GM21381 (cell line): ENCODE results near the gene PC.

Source experiments
- ATAC-seq: cut with Tn5 transposase; IDR thresholded peaks from one replicate; pipeline ENCODE4 v1.9.1; 2021; ENCODE audit warnings: mild to moderate bottlenecking, moderate library complexity; ENCODE audit not compliant: unreplicated experiment

Gene PC

DNA sequence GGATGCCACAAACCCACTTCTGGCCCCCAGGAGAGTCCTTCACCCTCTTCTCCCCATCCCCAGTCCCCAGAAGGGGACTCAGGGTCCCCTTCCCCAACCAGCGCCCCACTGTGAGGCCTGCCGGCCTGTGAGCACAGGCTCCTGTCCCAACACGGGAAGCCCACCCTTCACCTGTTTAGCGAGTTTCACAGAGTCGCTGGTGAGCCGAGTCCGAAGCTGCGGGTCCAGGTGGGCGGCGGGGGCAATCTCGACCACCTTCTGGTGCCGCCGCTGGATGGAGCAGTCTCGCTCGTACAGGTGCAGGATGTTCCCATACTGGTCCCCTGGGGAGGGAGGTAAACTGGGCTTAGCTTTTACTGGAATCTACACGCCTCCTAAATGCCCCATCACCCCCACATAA lies 88.1 kb downstream of the PC start:
- ATAC-seq = no peak

DNA sequence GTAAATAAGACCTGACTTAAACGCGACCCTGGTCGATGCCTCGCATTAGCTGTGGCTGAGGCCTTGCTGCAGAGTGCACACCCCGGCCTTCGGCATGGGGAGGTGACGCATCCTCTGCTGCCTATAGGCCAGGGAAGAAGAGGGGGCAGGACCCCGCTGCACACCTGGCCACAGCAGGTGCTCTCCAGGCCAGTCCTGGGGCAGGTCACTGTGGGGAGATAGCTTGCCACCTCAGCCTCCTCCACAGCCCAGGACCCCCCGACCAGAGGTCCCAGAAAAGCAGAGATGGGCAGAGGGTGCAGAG lies 88.7 kb downstream of the PC start:
- no peak for ATAC-seq

DNA sequence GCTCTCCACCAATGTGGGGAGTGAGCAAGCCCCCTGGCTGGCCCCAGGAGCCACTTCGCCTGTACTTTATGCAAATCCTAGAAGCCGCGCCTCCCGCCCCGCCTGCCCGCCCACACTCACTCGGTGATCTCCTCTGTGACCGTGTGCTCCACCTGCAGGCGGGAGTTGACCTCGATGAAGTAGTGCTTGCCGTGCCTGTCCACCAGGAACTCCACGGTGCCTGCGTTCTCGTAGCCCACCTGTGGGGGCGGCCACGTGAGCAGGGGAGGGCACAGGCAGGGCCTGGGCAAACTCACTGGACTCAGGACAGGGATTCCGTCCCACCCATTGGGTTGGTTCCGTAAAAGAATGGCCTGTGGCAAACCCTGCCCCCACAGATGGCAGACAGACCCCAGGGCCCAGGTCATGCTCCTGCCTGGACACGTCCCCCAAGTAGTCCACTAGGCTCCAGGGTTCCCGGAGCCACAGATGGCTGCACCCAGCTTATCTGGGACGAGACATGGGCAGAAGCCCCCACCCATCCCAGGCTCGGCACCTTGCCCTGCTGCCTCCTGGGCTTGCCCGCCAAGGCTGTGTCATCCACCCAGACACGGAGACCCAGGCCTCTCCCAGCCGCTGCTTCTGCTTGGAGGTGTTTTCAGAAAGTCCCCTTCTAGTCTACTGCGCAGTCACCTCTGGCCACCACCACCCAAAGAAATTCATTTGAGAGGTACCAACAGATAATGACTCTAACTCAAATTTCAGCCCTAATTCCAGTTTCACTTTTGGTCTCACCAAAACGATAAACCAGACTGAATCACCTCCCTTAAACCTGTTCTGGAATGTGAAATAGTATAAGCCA lies 89.2 kb downstream of the PC start:
- ATAC-seq = peak; percentile 75

DNA sequence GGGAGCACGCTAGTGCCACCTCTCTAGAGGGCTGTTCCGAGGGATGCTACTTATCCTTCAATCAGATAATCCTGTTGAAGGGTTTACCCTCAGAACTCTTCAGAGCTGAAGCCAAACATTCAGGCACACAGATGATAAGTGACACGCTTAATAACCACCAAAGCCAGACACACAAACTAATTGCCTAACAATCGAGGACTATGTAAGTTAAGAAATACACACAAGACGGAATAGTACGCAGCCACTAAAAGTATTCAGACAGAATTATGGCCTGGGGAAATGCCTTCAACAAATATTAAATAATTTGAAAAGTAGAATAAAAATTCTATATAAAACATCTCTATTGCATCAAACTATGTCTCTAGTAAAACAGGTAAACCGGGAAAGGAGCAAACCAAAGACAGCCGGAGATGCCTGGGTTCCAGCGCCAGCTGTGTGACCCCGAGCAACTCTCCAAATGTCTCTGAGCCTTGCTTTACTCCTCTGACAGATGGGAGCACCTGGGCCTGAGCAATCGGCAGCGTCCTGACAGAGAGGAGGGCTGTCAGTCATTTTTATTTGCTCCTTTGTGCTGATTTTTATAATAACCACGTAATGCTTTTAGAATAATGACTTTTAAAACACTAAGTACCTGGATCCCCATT lies 90.0 kb downstream of the PC start:
- no peak for ATAC-seq

DNA sequence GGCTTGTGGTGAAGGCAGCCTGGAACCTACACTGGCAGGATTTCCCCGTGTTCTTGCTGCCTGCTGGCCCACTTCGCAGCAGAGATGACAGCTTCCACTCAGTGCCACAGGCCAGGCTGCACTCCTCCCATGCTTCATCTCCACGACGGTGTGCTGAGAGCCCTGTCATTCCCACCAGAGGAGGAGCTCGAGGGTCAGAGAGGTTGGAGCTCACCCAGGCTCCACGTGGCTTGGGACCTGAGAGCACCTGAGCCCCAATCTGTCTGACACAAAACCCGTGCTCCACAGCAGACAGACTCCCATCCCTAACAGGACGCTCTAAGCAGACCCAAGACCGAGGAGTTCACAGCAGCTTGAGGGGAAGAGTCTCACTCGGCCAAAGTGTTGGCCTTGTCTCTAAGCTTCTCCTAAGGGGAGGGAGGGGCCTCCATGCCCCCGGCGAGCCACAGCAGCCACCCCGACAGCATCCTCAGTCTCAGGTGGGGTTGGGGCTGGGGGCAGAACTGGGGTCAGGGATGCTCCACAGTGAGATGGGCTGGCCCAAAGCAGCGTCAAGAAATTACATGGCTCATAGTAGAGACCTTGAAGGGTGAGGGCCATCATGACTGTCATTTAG lies 90.7 kb downstream of the PC start:
- no peak for ATAC-seq

DNA sequence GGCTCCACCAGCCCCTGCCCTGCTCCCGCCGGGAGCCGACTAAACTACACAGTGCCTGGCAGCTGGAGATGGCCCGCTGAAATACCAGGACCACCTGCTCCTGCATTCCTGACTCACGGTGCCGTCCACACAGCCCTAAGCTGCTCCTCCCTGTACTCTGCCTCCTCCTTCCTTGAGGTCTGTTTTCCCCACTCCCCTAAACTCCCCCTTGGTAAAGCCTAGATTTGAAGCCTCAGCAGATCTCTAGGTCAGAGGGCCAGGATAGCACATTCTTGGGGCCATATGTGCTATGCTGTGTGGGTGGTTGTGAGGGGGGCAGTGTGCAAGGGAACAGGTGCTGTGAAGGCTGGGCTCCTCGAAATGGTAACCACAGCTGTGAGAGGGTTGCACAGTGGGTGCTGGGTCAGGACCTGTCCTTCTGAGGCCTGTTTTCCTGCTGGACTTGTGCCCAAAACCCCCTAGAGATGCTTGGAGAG lies 91.6 kb downstream of the PC start:
- ATAC-seq = no peak

DNA sequence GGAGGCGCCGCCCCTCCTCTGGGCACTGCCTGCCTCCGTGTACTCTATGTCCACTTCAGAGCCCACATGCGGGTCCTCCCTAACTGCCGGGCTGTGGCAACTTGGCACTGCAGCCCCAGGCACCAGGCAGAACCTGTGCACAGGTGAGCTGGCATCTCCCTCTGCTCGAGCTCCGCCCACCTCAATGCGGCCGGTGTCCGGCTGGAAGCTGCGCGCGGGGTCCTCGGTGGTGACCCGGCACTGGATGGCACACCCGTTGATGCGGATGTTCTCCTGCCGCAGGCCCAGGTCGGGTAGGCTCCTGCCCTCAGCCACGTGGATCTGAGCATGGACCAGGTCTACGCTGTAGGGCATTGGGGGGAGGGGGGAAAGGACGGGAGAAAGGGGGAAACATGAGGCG lies 92.2 kb downstream of the PC start:
- no peak for ATAC-seq

DNA sequence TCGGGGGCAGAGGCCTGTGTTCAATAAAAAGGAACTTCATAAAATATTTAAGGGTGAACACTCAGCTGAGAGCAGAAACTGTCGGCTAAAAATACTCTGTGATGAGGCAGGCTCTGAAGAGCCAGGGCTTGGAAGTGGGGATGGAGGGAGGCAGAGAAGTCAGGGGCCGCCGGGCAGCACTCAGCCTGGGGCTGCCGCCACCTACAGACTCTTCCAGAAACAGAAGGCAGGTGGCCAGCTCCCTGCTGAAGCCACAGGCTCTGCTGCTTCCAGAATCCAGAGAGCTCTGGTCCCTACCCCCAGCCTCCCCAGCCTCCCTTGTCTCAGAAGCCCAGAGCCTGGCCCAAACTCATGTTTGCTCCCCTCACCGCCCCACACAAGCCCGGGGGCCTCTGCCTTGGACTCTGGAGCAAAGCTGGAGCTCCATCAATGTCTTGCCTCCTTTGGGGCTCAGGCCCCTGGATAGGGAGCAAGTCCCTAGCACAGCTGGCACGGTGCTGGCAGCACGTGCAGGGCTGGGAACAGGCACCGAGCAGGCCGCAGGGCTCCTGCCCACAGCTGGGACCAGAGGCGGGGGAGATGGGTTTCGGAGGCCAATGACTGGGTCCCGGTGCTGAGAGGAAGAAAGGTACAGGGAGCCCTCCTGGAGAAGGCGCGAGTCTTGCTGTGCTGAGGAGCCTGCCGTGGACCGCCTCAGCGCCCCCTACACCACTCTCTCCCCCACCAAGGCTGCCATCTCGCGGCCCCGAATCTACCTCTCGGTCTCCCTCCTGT lies 93.1 kb downstream of the PC start:
- ATAC-seq = no peak

DNA sequence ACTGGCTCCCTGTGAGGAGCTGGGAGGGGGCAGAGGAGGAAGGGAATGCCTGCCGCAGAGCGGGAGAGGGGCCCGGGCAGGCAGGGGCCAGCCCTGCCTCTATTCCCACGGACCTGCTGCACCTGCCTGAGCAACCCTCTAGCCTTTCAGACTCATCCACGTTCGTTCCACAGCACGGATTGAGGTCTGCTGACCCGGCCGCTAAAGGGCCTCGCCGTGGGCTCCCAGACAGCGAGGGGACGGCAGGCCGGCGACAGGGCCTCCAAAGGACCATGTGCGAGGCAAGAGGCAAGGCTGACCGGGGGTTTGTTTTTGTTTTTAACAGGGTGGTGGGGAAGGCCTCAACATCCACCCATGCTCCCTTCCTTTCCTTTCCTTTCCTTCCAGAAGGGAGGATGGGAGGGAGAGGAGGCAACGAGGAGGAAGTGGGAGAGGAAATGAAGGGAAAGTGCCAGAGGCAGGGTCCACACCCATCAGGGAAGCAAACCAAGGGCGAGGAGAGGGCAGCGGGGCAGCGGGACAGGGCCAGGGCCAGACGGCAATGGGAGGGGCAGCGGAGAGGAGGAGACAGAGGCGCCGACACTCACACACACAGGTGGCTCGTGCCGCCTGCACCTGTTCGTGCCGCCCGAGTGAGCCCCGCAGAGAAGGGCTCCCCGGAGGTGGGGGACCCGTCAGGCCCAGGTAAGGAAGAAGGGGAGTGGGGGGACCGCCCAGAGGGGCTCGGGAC lies 93.8 kb downstream of the PC start:
- ATAC-seq = no peak

DNA sequence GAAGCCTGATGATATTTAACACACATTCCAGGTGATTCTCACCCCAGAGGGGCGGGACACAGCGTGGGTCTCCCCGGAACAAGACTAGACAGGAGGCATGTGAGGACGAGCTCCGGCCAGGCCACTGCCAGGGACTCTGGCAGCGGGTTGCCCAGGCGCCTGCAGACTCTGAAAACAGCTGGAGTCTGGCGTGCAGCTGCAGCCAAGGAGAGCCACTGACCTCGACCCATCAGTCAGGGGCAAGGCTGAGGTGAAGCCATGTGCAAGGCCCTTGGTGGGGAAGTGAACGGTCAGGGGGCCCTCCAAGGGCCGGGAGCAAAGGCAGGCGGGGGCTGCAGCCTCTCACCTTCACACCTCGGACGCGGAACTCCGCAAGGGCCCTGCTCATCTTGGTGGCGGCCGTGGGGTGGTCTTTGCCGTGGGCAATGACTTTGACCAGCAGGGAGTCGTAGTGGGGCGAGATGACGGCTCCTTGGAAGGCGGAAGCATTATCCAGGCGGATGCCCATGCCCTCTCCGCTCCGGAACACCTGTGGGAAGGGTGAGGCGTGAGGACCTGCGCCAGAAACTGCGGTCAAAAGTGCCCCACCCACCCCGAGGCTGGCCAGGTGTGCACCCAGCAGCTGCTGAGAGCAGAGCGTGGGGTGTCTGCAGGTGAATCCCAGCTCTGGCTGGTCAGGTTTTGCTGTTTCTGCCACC lies 94.6 kb downstream of the PC start:
- ATAC-seq = no peak

DNA sequence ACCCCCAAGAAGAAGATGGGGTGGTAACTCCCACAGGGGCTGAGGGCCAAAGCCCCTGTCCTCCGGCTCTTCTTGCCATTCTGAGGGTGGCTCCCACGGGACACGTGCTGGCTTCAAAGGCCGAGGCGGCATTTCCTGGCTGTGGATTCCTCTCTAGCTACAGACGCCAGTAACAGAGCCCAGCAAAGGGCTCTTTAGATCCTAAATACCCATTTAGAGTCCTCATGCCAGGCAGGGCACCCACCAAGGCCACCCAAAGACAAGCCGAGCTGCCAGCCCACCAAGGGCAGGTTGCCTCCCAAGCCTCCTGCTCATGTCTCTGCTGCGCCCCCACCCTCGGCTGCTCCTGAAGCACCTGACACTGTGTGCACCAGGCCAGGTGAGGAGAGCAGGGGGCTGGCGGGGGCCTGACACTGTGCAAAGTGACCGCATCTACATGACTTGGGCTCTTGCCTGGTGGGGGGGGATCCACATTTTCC lies 95.6 kb downstream of the PC start:
- no peak for ATAC-seq

DNA sequence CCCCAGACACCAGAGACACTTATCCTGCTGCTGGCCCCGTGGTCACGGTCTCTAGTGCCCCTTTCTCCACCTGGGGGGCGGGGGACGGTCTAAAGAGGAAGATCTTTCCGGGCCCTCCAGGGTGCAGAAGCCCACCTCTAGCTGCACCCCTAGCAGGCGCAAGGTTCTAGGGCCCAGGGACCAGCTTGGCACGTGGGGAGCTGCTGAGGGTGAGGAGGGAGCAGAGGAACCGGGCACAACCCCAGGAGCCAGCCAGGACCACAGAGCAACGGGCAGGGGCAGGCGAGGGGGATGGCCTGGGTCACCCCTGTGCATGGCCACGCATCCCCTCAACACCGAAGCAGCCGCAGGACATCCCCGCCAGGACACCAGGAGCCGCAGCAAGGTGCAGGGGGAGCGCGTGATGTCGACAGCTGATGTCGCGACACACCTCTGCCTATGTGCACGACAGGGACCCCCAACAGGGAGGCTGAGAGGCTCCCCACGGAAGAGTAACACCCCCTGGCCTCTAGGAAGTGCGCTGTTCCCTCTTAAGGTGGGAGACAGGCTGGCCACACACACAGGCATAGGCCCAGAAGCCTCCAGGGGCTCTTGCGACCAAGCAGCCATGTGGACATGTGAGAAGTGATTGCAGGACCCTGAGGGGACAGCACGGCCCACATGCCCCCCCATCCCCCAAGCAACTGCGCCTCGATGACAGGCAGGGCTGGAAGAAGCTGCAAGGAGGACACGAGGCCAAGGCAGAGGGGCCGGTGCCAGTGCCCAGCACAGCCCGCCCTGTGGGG lies 96.2 kb downstream of the PC start:
- no peak for ATAC-seq

DNA sequence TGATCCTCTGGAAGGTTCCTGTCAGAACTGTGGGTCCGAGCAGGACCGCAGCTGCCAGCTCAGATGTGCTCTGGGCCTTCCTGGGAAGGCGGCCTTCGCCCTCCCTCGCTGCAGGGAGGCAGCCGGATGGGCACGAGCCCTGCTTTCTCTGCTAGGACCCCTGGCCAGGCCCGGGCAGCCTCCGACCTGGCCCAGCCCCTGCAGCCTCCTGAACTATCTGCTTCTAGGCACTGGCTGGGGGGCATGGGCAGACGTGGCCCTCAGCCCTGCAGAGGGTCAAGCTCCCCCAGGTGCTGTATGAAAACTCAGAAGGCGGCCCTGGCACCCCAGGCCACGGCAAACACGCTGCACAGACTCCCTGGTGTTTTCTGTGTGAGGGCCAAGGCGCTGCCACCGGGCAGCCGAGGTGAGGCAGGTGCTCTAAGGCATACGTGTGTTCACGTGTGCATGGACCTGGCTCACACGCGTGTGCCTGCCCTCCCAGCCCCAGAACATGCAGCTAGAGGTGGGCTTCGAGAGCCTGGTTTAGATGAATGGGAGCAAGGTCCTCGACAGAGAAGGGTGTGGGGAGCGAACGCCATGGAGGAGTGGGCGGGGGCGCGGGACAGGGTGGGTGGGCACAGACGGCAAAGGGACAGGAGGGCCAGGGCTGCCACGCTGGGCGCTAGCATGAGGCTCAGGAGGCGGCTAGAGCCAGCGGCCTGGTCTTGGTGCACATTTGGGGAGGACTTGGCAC lies 97.0 kb downstream of the PC start:
- no peak for ATAC-seq

DNA sequence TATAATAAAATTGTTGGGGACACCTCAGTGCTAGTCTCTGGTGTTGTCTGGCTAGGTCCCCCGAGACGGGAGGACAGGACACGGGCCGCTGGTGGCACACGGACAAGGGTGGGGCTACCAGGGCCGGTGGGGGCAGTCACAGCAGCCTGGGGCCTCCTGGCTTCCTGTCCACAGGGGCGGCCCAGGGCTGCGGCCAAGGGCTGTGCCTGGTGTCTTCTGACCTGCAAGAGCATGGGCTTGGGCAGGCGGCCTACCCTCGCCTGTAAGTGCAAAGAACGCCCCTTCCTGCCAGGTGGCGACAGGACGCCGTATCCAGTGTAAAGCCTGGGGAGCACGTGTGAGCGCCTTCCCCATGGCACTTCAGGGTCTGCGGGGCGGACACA lies 97.7 kb downstream of the PC start:
- ATAC-seq = no peak

DNA sequence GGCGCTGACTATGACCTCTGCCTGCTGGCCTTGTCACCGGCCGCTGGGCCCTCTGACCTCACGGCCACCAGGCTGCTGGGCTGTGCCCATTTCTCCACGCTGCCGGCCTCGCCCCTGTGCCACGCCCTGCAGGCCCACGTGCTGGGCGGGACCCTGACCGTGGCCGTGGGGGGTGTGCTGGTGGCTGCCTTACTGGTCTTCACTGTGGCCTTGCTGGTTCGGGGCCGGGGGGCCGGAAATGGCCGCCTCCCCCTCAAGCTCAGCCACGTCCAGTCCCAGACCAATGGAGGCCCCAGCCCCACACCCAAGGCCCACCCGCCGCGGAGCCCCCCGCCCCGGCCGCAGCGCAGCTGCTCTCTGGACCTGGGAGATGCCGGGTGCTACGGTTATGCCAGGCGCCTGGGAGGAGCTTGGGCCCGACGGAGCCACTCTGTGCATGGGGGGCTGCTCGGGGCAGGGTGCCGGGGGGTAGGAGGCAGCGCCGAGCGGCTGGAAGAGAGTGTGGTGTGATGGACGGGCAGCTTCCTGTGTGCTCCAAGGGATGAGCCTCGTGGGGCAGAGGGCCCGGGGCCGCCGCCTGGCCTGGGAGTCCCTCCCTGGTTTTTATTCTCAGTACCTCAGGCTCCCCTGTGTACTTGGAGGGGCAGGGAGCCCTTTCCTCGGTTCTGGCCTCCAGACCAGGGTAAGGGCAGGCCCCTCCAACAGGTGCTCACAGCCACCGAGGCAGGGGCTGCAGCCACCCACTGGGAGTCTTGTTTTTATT lies 98.3 kb downstream of the PC start:
- ATAC-seq = no peak

DNA sequence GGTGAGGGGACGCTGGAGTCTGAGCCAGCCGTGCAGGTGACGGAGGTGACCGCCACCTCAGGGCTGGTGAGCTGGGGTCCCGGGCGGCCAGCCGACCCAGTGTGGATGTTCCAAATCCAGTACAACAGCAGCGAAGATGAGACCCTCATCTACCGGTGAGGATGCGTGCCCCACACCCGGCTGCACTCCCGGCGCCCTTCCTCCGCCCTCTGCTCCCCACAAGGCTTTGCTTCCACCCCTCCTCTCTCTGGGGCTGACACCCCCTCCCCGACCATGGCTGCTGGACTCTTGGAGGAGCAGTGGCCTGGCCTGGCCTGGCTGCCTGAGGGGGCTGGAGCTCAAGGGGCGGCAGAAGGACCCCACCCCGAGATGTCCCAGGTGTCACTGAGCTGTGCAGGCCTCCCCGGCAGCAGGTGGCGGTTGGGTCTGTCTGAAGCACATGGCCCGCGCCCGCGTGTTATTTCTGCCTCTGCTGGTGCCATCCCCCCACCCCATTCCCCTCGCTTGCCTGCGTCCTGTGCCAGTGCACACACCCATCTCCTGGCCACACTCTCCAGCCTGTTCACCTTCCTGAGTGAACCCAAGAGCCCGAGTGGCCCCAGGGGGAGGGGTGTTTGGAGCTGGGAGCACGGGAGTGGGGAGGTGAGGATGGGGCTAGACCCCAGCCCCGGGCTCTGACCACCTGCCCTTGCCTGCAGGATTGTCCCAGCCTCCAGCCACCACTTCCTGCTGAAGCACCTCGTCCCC lies 99.1 kb downstream of the PC start:
- ATAC-seq = no peak
